Activated CD4-positive, CD25-positive, alpha-beta regulatory T cell treated with anti-CD3 and anti-CD28 coated beads, Interleukin-2, amount 50 U/mL, for 24 hours (primary cell): ENCODE results near the gene OR5D14.

Experiments used
- ATAC-seq, 2 donors: fragments of 150-1000 bp; cut with Tn5 transposase; one replicate each; pipeline ENCODE4 v1.10.0; 2021; ENCODE audit warnings: mild to moderate bottlenecking in 1 of 2, moderate library complexity in 1 of 2

Gene OR5D14

GRCh38 chr11:55795256-55795655 is at the start of gene OR5D14:
Gene OR5D14 (plus strand): TSS chr11:55795556. CDS start chr11:55795556, 0 bp downstream.
- no peak for ATAC-seq

GRCh38 chr11:55773138-55773537 is 22.2 kb upstream of the OR5D14 start, which contains the start of gene OR5D13:
Gene OR5D13 (plus strand): TSS chr11:55773438. CDS start chr11:55773438, 0 bp downstream.
- ATAC-seq: no peak

- no peak for ATAC-seq
Measured at GRCh38 chr11:55791606-55792005, 3.8 kb upstream of the OR5D14 start.

- no peak for ATAC-seq
Measured at GRCh38 chr11:55793321-55793720, 2.0 kb upstream of the OR5D14 start.

- ATAC-seq: no peak
Measured at GRCh38 chr11:55806248-55806647, 10.9 kb downstream of the OR5D14 start.

GRCh38 chr11:55811067-55811466 is 15.7 kb downstream of the OR5D14 start, which contains the start of gene OR5L1:
Gene OR5L1 (plus strand): TSS chr11:55811367. CDS start chr11:55811467, 100 bp downstream.
- ATAC-seq: no peak

- ATAC-seq: no peak
Measured at GRCh38 chr11:55819330-55819729, 24.0 kb downstream of the OR5D14 start, which contains the start of gene OR5D18. Gene OR5D18 (plus strand): TSS chr11:55819630. CDS start chr11:55819630, 0 bp downstream.

- ATAC-seq: no peak
Measured at GRCh38 chr11:55826919-55827318, 31.6 kb downstream of the OR5D14 start, which contains the start of gene OR5L2. Gene OR5L2 (plus strand): TSS chr11:55827219. CDS start chr11:55827219, 0 bp downstream.

GRCh38 chr11:55838452-55838851 is 43.1 kb downstream of the OR5D14 start, which contains the start of gene OR5D16:
Gene OR5D16 (plus strand): TSS chr11:55838752. CDS start chr11:55838752, 0 bp downstream.
- ATAC-seq: no peak
